Measurements from ENCODE around the gene TCAP.

TCAP gene

GRCh38 chr17:39619786-39620101, 45.4 kb upstream of the TCAP start:
- H3K4me3 ChIP-seq (ENCODE audit: low read depth, low read length): no peak overlapping the region
- no peak for TF ChIP-seq CTCF (IDR thresholded peaks at IDR 0.05; ENCODE audit: borderline replicate concordance, insufficient read depth, low read depth, low read length)

DNA sequence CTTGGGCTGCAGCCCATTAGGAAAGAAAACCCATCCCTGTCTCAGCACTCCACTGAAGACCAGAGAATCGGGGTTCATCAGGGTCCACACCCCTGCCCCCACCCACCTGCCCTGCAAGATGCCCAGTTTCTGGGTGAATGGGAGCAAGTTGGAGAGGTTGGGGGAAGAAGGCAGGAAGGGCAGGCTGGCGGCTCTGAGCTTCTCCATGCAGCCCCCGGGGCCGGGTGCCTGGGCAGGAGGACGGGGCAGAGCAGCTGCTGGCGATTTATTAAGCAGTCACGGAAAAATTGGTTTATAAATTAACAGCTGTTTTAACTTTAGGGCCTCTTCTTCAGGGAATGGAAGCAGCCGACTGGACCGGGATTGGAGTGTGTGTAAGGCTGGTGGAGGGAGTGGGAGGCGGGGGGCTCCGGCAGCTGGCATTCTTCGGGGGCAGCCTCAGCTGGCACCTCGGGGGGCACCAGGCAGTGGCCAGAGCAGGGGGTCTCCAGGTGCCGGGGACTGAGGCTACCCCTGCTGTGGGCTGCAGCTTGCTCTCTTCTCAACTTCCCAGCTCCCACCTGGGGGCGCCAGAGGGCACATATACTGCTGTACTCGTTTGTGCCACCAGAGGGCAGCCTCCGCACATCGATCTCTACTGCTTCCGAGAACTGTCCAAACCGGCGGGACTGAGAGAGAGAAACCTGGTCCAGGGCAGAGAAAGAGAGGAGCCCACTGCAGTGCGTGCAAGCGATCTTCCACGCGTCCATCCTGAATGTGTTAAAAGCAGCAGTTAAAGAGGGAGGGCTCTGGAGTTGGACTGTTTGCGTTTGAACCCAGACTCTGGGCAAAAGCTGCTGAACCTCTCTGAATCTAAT, 43.4 kb upstream of the TCAP start:
- H3K4me3 ChIP-seq (ENCODE audit: low read depth, low read length): no peak overlapping the region
- peak; percentile 100 for TF ChIP-seq CTCF (IDR thresholded peaks at IDR 0.05; ENCODE audit: borderline replicate concordance, insufficient read depth, low read depth, low read length)

GRCh38 chr17:39622380-39623006, 42.7 kb upstream of the TCAP start:
- H3K4me3 ChIP-seq (ENCODE audit: low read depth, low read length): no peak overlapping the region
- TF ChIP-seq CTCF (IDR thresholded peaks at IDR 0.05; ENCODE audit: borderline replicate concordance, insufficient read depth, low read depth, low read length): no peak

DNA sequence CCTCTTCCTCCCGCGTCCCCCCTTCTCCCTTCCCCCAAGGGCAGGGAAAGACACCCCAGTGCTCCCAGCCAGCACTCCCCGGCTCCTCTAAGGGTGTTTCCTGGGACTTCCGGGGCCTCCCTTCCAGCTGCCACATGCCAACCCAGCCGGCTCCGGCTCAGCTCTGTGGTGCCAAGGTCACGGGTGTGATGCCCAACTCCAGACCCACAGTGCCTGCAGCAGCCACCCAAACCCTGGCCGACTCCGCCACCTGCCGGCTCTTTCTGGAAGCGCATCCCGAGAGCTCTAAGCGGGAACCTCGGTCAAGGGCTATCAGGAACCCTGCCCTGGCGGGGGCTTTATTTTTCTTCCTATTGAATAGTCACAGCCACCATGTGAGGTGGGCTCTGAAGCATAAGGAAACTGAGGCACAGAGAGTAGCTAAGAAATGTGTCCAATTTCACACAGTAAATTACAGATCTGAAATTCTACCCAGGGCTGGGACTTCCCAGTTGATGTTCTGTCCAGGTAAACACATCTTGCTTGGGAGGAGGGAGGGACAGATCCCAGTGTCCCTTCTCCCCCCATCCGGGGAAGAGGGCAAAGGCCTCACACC, 41.7 kb upstream of the TCAP start:
- TF ChIP-seq CTCF (IDR thresholded peaks at IDR 0.05; ENCODE audit: borderline replicate concordance, insufficient read depth, low read depth, low read length): peak; percentile 95
- no peak overlapping the region for H3K4me3 ChIP-seq (ENCODE audit: low read depth, low read length)

- TF ChIP-seq CTCF (IDR thresholded peaks at IDR 0.05; ENCODE audit: borderline replicate concordance, insufficient read depth, low read depth, low read length): no peak
- H3K4me3 ChIP-seq (ENCODE audit: low read depth, low read length): no peak overlapping the region
Measured at GRCh38 chr17:39624313-39624712, 40.8 kb upstream of the TCAP start.

GRCh38 chr17:39625198-39625785, 39.9 kb upstream of the TCAP start:
- H3K4me3 ChIP-seq (ENCODE audit: low read depth, low read length): no peak overlapping the region
- TF ChIP-seq CTCF (IDR thresholded peaks at IDR 0.05; ENCODE audit: borderline replicate concordance, insufficient read depth, low read depth, low read length): no peak
